WTC11 (cell line): ENCODE data around the gene IPO11.

Experiments
- ATF2 ChIP-seq: sonication (generic); formaldehyde crosslinking; IDR thresholded peaks from 2 replicates; pipeline ENCODE4 v1.8.1; 2022; ENCODE audit warnings: low read depth, missing genetic modification reagents, borderline replicate concordance
- CTCF ChIP-seq: fragments of 200-600 bp; IDR thresholded peaks from 2 replicates; pipeline ENCODE4 v1.8.0; 2022; ENCODE audit warnings: antibody characterized with exemption
- JAZF1 ChIP-seq: fragments of 250-450 bp; sonication (Bioruptor Pico); IDR thresholded peaks from 2 replicates; pipeline ENCODE4 v1.9.0; 2021; ENCODE audit warnings: moderate library complexity, mild to moderate bottlenecking, inconsistent platforms
- MYBL2 ChIP-seq: sonication (generic); formaldehyde crosslinking; IDR thresholded peaks from 2 replicates; pipeline ENCODE4 v1.8.1; 2023; ENCODE audit warnings: mild to moderate bottlenecking, moderate library complexity, missing genetic modification reagents
- NFATC4 ChIP-seq: fragments of 250-450 bp; sonication (Bioruptor Pico); IDR thresholded peaks from 2 replicates; pipeline ENCODE4 v1.9.0; 2021; ENCODE audit warnings: mild to moderate bottlenecking
- NFYB ChIP-seq: sonication (generic); formaldehyde crosslinking; conservative IDR thresholded peaks from 2 replicates; pipeline ENCODE4 v1.8.0; 2022; ENCODE audit warnings: low read depth, missing genetic modification reagents
- PRDM15 ChIP-seq: sonication (generic); formaldehyde crosslinking; IDR thresholded peaks from 2 replicates; pipeline ENCODE4 v1.8.0; 2022; ENCODE audit warnings: missing genetic modification reagents
- USF1 ChIP-seq: sonication (generic); formaldehyde crosslinking; IDR thresholded peaks from 2 replicates; pipeline ENCODE4 v1.8.0; 2022; ENCODE audit warnings: mild to moderate bottlenecking, missing genetic modification reagents
- USF2 ChIP-seq: sonication (generic); formaldehyde crosslinking; IDR thresholded peaks from 2 replicates; pipeline ENCODE4 v1.8.1; 2023; ENCODE audit warnings: mild to moderate bottlenecking, missing genetic modification reagents, moderate library complexity
- ZNF416 ChIP-seq: fragments of 250-450 bp; sonication (Bioruptor Pico); IDR thresholded peaks from 2 replicates; pipeline ENCODE4 v1.9.0; 2021; ENCODE audit warnings: mild to moderate bottlenecking, inconsistent platforms

GRCh38 chr5:62475072-62475471, 62.5 kb downstream of the IPO11 start:
- TF ChIP-seq CTCF, result no peak
- TF ChIP-seq MYBL2, result no peak
- TF ChIP-seq ATF2 (CRISPR knock-in tag), result no peak
- no peak for TF ChIP-seq USF2 (CRISPR knock-in tag)
- no peak for TF ChIP-seq JAZF1 (CRISPR knock-in tag)
- no peak for TF ChIP-seq NFYB
- no peak for TF ChIP-seq USF1
- TF ChIP-seq NFATC4 (CRISPR knock-in tag), result no peak
- no peak for TF ChIP-seq ZNF416 (CRISPR knock-in tag)
- no peak for TF ChIP-seq PRDM15
